Measurements from ENCODE around the gene MTPN.

The MTPN gene

DNA sequence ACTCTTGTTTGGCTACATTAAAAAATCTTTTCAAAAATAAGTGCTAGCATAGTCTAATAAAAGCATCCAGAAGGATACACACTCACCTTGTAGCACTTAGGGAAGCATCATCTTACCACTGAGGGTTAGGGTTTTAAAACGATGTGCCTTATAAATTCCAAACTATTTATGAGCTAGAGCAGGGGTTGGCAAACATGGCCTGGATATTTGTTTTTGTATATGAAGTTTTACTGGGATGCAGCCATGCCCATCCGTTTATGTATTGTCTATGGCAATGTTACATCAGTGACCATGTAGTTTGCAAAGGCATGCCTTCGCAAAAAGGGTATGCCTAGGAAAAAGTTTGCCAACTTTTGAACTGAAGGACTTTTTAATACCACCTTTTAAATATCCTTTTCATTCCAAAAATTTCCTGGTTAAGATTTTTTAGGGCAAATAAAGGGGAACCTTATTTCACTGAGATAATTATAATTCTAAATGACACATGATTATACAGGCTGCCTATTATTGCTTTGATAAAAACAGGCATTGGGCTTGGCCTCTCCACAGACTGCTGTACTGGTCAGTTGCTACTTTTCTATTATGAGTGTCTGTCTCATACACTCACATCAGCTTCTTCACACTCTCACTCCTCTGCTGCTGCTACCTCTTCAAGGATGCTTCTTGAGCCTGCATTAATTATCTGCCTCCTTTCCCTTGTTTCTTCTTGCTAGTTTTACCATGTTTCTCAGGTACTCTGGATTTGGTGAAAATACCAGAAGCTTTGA is 30.7 kb downstream of the MTPN start:
- DNase-seq: no peak

DNA sequence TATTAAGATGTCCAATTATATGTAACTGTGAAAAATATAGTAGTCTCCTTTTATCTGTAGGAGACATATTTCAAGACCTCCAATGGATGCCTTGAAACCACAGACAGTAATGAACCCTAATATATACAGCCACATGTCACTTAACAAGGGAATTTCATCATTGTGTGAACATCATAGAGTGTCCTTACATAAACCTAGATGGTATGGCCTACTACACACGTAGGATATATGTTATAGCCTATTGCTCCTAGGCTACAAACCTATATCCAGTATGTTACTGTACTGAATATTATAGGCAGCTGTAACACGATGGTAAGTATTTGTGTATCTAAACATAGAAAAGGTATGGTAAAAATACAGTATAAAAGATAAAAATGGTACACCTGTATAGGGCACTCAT is 32.4 kb downstream of the MTPN start:
- DNase-seq: no peak

DNA sequence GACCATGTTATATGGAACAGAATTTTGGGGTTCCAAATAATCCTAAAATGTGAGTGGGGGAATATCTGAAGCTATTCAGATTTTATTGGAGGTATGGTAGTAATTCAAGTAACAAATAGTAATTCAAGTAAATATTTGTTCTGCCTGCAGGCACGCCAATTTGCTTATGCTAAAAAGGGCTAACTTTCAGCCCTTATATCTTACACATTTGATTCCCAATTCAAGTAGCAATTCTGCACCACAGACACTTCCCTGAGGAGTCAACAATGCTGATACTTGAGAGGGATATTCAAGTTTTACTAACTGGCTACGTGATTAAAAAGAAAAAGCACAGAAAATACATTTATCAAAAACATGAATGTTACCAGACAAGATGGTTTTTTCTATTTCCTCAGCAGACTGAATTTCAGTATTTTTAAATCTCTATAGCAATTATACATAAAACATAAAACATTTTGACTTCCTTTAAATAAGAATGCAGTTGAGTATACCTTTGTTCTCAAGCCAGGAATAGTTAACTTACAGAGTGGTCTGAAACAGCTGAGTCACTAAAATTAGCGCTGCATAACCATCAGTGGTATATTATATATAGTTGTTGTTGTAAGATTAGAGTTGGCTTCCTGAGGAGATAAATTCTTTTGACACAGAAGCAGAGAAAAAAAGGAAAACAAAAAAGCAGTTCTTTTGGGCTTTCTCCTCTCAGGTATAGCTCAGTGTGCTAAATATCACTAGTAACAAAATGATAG is 33.9 kb downstream of the MTPN start:
- no peak for DNase-seq

DNA sequence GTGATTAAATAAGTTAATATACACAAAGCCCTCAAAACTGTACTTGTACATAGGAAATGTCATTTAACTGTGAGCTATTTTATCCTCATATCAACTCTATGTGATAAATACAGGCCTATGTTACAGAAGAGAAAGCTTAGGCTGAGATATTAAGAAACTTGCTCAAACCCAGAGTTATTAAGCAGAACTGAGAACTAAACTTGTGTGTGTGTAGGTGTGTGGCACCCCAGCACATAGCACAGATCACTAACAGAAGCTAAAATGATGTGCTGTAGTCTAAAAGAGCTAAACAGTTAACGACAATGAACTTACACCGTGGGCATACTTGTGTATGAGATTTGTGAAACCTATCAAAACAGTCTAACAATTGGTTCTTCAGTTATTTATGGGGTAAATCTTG is 34.5 kb downstream of the MTPN start:
- DNase-seq: no peak

DNA sequence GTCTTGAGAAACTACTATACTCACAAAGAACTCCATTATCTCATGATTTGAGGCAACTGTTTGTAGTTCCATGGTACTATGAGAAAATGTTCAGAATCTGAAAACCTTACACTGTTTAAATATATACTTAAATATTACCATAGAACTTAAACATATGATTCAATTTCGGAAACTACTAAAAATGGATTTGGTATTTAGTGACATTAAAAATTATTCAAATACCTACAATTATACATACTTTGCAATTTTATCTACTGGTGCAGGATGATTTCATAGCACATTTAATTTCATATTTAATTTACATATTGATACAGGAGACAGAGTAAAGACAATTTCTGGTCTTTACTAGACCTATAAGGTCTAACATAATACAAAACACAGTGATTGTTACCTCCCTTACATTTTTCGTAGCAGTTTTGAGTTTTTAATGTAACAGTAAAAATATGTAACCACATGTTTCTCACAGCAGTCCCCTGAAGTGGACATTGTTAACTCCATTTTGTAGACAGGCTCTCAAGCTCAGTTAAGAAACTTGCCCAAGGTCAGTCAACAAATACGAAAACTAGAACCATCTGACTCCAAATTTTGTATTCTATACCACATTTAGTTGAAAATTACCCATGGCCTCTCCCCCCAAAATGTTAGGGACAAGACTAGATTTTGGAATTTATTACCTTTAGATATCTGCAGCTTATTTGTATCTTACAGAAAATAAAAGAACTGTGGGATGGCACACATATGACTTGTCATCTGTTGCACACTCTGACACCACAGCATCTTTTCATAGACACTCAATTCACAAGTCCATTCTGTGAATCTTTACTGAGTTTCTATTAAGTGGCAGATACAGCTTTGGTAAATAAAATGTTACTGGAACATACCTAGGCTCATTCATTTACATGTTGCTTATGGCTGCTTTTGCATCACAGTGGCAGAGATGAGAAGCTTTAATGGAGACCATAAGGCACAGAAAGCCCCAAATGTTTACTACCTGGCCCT is 36.8 kb downstream of the MTPN start:
- DNase-seq: no peak

DNA sequence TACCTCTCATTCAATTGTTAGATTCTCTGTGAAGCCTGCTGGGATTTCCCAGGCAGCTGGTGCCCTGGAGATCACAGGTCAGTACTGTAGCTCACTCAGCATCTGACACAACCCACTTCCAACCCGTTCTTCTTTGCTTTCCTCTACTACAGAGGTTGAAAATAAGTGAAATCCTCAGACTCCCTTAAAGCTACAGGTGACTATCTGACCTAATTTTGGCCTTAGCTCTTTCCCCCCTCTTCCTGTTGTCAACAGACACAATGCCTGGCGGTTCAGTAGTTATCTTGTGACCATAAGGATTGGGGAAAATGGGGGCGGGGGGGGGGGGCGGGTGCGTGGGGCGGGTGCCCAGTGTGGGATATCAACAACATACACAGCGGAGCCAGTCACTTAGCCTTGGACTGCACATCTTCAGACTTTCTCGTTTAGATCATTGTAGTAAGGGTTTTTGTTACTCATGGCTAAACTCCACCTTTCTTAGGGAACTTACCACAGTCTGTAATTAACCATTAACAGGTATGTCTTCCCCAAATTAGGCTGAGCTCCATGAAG is 37.8 kb downstream of the MTPN start:
- no peak for DNase-seq

DNA sequence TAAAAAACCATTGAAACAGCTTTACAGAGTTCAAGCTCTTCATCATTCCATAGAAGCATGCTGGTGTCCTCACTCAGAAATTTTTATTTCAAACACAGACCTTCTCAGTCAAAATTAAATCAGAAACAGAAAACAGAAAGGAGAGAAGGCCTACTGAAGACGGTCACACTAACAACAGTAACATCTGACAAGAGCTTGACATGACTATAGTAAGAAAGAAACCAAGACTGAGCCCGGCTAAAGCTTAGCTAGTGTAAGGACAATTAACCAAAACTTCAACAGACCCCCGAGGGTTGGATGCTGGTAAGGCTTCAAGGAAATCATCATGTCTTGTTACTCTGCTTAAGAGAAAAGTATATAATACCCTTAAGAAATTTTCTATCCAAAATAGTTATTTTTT is 38.6 kb downstream of the MTPN start:
- DNase-seq: no peak

DNA sequence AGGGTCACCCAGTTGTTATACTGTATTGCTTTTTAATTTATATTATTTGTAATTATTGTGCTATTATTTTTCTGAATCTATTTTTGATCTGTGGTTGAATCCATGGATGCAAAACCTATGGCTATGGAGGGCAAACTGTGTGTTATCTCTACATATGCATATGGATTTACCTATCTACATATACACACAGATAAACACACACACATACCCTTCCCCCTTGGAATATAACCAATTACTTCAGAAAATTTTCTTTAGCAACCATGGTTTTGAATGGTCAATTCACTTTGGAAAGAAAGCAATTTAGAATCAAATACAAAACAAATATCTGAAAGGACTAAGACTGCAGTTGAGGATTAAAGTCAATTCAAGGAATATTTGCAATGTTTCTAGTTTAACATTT is 39.1 kb downstream of the MTPN start:
- DNase-seq: no peak

DNA sequence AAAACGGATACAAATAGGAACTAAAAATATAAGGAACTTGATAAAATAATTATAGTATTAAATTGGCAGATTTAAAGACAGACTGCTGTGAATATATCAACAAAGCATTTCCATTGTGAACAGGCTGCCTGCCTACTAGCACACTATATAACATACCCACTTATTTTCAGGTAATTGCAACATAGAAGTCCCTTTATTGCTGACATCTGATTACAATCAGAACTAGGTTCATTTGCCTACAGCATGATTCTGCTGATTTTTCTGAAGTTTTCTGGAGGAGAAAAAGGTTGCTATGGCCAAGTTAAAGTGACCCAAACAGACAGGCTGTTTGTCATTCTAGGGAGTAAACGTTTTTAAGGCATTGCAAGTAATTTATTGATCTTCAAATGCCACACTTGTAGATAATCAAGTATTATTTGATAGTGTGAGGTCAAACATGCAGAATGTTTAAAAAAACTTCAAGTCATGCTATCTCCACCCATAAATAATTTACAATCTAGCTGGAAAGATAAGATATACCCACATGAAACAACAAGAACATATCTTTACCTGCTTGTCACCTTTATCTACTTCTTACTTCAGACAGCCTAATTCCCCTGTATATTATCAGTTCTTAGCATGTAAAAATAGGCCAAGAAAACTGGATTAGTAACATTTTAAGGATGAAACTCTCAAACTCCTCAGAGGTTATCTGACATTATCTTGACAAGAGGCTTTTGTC is 40.5 kb downstream of the MTPN start:
- DNase-seq: no peak

DNA sequence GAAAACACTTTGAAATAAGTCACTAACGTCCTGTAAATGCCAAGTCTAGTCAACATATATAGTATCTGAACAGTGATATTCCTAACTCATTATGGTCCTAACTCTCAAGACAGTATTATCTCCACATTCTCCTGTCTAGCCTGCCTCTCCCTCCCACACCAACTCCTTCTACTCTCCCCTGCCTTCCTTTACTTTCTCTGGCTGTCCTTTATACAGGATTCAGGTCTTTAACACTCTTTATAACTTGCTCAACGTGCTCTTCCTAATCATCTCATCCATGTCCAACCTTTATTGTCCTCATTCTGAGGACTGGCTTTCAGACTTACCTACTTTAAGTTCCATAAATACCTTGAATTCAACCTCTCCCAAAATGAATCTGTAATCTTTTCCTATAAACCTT is 42.5 kb downstream of the MTPN start:
- no peak for DNase-seq

DNA sequence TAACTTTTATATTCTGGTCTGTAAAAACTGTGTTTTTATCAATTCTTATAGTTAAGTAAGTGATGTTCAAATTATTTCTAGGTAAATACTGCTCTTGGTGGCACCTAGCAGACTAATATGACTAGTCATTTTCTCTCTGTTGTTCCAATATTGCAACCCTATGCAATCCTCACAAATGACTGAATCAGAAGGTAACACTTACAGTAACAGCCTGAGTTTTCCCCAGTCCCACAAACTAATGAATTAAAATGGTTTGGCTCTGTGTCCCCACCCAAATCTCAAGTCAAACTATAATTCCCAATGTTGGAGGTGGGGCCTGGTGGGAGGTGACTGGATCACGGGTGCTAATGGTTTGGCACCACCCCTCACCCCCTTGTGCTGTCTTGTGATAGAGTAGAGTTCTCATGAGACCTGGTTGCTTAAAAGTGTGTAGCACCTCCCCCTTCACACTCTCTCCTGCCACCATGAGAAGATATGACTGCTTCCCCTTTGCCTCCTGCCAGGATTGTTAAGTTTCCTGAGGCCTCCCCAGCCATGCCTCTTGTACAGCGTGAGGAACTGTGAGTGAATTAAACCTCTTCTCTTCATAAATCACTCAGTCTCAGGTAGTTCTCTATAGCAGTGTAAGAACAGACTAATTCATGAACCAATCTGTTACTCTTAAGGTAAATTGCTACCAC is 43.5 kb downstream of the MTPN start:
- DNase-seq: no peak

DNA sequence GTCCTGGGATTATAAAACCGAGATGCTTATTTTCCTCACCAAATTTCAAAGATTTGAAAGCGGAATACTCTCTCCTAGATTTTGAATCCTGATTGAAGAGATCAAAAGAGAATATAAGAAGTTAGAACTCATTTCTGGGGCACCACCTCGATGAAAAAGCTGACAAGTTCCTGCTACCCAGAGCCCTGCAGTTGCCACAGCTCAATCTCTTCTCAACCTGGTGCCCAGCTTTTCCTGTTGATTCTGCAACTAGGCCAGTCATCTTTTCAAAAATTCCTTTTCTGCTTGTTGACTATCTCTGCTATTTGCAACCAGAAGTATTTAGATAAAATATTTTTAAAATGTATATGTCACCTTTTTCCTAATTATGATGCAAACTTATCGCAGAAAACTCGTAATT is 45.0 kb downstream of the MTPN start:
- DNase-seq: no peak

DNA sequence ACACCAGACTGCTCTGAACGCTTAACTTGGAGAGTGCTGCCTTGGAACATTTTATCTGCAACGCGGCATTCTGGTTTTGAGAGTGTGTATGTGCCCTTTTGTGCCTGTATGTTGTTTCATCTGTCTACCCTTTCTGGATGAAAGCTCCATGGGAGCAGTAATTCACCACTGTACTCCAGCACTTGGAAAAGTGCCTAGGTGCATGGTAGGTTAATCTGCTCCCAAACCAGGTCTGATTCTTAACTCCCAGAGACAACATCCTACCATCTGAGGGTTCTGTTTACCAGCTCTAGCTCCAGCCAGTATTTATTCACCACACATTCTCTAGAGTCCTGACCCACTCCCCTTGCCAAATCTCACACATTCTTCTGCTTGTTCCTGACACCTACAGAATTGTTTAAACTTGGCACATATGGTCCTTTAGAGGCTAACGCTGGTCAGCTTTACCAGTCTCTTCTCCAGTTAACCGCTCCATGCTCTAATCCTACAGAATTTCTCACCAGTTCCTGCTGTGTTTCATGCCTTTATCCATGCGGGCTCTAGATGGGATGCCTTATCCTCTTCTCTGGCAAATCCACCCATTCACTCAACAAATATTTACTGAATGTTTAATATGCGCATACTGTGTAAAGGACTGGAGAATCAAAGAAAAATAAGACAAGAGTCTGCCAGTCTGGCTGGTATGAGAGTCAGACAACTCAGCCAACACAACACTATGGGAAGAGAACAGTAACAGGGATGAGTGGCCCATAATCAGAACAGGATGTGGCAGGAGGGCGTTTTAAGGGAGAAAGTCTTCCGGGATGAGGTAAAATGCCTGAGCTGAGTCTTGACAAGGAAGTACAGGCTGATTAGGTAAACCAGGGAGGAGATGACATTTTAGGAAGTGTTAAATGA is 46.3 kb downstream of the MTPN start:
- DNase-seq: no peak

DNA sequence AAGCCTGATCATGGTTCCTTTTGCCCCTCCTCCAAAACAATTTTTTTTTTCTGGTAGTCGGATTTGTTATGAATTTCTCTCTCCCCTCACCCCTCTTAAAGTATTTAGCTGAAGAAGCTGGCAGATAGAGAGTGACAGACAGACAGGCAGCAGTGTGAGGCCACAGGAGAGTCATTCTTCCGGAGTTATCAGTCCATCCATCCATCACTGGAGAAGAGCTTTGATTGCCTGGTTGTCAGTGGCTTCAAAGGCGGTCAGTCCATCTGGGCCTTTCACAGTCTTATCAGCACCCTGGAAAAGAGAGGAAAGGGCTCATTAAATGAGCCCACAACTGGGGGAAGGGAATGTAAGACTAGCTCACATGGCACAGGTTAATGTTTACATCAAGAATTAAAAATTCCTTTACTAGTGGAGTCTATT is 47.4 kb downstream of the MTPN start:
- no peak for DNase-seq

DNA sequence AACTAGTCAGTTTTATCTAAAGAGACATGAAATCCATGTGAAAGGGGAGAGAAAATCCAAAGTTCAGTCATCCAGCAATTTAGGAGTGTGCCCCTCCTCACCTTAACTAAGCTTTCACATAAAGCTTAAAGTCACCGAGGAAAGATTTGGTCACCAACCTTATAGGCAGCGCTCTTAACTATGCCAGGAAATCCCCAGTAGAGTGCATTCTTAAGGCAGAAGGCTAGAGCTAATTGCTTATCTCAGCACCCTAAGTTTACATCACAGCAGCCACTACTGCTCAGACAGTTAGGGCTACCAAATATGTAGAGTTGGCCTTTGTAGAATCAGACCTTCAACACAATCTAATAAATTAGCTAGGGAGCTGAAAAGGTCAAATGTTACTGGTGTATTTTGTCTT is 47.9 kb downstream of the MTPN start:
- no peak for DNase-seq

DNA sequence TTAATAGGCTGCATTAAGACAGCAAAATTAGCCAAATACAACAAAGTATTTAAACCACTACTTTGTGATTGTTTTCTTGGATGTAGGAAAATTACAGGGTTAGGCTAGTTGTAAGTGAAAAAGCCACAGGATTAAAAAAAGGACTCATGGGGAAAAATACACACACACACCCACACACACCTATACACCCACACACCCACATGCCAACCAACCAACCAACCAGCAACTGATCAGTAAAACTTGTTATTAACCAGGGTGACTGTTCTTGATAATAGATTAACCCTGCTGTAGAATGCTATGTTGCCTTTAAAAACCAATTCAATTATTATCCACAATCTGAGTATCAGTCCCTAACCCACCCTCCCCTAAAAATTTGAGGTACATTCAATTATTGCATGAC is 49.0 kb downstream of the MTPN start:
- no peak for DNase-seq

DNA sequence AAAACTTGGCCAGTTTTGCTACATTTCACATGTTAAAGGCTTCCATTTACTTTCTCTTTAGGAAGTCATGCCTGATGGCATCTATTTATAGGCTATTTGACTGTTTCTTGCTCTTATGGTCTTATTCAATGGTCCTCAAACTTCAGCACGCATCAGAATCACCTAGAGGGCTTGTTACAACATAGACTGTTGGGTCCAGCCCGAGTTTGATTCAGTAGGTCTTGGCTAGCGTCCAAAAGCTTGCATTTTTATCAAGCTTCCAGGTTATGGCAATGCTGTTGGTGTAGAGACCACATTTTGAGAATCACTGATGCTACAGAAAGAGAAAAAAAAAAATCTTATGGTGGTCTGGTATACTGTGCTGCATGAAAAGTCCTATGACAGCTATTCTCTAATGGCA is 51.9 kb downstream of the MTPN start:
- DNase-seq: no peak

DNA sequence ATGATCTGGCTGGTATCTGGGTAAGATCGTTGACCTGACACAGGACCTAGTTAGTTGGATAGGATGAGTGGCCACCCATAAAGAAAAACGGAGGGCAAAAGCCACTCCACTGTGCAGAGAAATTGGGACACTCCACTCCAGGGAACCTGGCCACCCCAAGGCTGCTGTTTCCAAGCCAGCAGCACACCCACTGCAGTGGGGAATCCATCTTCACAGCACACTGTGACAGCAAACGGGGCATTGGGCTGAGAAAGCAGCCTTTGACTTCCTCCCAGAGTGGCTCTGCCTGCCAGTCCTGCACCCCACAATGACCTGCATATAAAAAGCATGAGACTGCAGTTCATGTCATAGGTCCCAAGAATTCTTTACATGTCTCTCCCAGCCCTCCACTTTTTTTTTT is 52.9 kb downstream of the MTPN start:
- DNase-seq: no peak

DNA sequence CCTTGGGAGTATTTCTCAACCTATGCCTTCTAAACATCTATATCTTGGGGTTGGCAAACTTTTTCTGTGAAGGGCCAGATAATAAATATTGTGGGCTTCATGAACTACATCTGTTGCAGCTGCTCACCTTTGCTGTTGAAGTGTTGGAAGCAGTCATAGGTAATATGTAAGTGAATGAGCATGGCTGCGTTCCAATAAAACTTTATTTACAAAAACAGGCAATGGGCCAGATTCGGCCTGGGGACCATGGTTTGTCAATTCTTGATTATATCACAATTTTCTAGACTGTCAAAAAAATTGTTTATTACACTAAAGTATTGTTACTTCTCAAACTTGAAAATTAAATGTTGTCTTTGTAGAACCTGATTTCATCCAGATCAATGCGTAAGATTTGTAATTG is 54.9 kb downstream of the MTPN start:
- no peak for DNase-seq

DNA sequence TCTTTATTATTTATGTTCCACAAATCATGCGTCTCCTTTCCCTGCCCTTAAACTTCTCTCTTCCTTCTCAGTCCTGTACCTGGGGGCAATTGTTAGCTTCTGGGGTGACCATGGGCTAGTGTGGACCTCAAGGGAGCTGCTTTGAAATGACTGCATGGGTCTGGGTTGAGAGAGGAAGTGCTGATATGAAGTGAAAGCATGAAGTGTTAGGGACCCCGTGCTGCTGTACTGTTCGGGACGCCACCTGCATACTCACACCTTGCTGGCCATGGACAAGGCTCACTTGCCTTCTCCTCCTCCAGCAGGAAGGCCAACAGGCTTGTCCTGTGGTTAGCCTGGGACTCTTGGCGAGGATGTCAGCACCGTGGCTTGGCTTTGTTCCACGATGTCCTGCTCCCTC is 56.7 kb downstream of the MTPN start:
- no peak for DNase-seq

All from activated CD8-positive, alpha-beta memory T cell treated with anti-CD3 and anti-CD28 coated beads, Interleukin-2, amount 50 U/mL, for 48 hours (primary cell).